ENCODE results near the gene COQ5.

The COQ5 gene

GRCh38 chr12:120483621-120484020 lies 45.3 kb downstream of the COQ5 start:
- no peak for DNase-seq (ENCODE audit: low read depth, low spot score)

GRCh38 chr12:120481022-120481767 lies 47.8 kb downstream of the COQ5 start:
- DNase-seq (ENCODE audit: low read depth, low spot score) = no peak

- no peak for DNase-seq (ENCODE audit: low read depth, low spot score)
These were observed 48.7 kb downstream of the COQ5 start for GRCh38 chr12:120480211-120480610.

GRCh38 chr12:120479458-120479857 lies 49.5 kb downstream of the COQ5 start:
- DNase-seq (ENCODE audit: low read depth, low spot score) = no peak

- DNase-seq (ENCODE audit: low read depth, low spot score) = no peak
These were observed 53.3 kb downstream of the COQ5 start for GRCh38 chr12:120475643-120476042.

GRCh38 chr12:120474616-120474960 lies 54.4 kb downstream of the COQ5 start:
- DNase-seq (ENCODE audit: low read depth, low spot score) = no peak

GRCh38 chr12:120473807-120474615 lies 54.9 kb downstream of the COQ5 start:
- DNase-seq (ENCODE audit: low read depth, low spot score) = no peak

GRCh38 chr12:120472521-120472920 lies 56.4 kb downstream of the COQ5 start:
- DNase-seq (ENCODE audit: low read depth, low spot score) = no peak

- no peak for DNase-seq (ENCODE audit: low read depth, low spot score)
These were observed 58.7 kb downstream of the COQ5 start for GRCh38 chr12:120470150-120470784.

GRCh38 chr12:120469450-120470149 lies 59.4 kb downstream of the COQ5 start, which contains the start of gene SRSF9:
TSS of gene SRSF9 (minus strand) at chr12:120469748. CDS start at chr12:120469609, 139 bp downstream.
- DNase-seq (ENCODE audit: low read depth, low spot score) = peak; percentile 96

GRCh38 chr12:120468821-120469449 lies 60.0 kb downstream of the COQ5 start:
- no peak for DNase-seq (ENCODE audit: low read depth, low spot score)

- DNase-seq (ENCODE audit: low read depth, low spot score) = no peak
These were observed 60.6 kb downstream of the COQ5 start for GRCh38 chr12:120468325-120468820.

GRCh38 chr12:120467439-120467838 lies 61.5 kb downstream of the COQ5 start:
- DNase-seq (ENCODE audit: low read depth, low spot score) = no peak

- no peak for DNase-seq (ENCODE audit: low read depth, low spot score)
These were observed 62.2 kb downstream of the COQ5 start for GRCh38 chr12:120466560-120467315.

- no peak for DNase-seq (ENCODE audit: low read depth, low spot score)
These were observed 63.2 kb downstream of the COQ5 start for GRCh38 chr12:120465756-120466155.

GRCh38 chr12:120463712-120464111 lies 65.2 kb downstream of the COQ5 start:
- DNase-seq (ENCODE audit: low read depth, low spot score) = no peak

GRCh38 chr12:120462099-120462640 lies 66.8 kb downstream of the COQ5 start:
- no peak for DNase-seq (ENCODE audit: low read depth, low spot score)

- DNase-seq (ENCODE audit: low read depth, low spot score) = no peak
These were observed 68.8 kb downstream of the COQ5 start for GRCh38 chr12:120460157-120460556.

GRCh38 chr12:120457133-120457532 lies 71.8 kb downstream of the COQ5 start:
- no peak for DNase-seq (ENCODE audit: low read depth, low spot score)

- DNase-seq (ENCODE audit: low read depth, low spot score) = no peak
These were observed 73.7 kb downstream of the COQ5 start for GRCh38 chr12:120455302-120455701.

Data from smooth muscle cell of the brain vasculature (primary cell).